Right renal pelvis (tissue), 4 donors: Measurements from ENCODE around the gene TRIOBP. TPM values are rescaled to one million over a fixed set of nuclear protein-coding genes. Genes with fewer than 3 reads are reported as not detected.

ENCODE experiments used
- DNase-seq, 4 donors: peaks; one replicate each; pipeline ENCODE4 v3.0.0-alpha.2; 2013; ENCODE audit warnings: low read depth in 4 of 4, low spot score in 3 of 4, missing footprints in 1 of 4
- polyA plus RNA-seq, 4 donors: library from polyadenylated mRNA; unstranded; fragments of 120-200 nt; gene quantifications; one replicate each; pipeline ENCODE4 v1.2.1, GENCODE V29; 2013; ENCODE audit not compliant: insufficient read length in 4 of 4

The TRIOBP gene
- polyA plus RNA-seq, 4 donors: 60.6 to 89.0 (median 64.1) TPM

DNA sequence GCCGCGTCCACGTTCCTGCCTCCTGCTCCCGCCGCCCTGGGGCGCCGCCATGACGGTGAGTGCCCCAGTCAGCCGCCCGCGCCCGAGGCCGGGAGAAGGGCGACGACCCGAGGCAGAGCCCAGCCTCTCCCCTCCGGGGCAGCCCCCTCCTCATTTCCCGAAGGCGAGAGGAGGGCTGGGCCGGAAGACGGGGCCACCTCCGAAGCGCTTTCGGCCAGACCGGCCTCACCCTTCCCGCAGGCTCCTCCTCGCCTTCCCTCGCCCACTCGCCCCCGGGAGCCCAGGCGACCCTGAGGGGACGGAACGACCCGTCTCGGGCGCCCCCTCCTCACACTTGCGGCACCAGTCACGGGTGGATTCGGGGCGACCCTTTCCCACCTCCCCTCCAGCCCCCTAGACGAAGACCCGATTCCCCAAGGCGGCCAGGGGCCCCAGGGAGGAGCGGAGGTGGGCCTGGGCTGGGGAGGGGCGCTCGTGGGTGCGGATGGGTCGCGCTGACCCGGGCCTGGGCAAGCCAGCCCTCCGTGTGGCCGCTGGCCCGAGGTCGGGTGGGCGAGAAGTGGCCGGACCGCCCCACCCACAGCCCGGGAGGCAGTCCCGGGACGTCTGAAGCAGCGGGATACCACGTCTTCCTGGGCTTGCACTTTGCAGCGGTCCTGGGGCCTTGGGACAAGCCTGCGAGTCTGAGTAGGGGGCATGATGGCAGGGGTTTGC lies 49.7 kb downstream of the TRIOBP start:
- DNase-seq: no peak

DNA sequence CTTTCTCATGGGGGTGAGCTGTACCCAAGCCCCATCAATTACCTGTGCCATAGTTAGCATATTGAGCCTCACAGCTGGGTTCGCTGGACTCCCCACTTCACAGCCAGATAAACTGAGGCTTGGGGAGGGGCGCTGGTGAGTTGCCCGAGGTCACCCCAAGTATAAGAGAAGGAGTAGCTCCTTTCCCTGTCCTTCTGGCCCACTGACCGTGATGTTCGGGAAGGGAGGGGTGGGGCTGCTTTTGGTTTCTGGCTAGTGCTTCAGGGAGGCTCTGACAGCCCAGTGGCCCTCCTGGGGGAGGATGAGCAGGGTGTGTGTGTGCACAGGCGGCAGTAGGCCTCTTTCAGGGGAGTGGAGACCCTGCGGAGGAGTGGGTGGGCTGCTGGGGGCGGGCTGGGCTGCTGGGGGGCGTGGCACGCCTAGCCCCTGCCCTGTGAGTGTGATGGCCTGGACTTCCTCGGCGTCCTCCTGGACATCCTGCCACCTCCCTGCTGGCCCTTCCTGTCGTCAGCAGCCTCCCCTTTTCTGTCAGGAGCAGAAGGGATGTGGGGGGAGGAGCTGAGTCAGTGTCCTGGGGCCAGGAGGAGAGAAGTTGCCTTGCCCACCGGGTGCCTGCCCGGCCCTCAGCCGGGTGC lies 50.3 kb downstream of the TRIOBP start:
- no peak for DNase-seq

DNA sequence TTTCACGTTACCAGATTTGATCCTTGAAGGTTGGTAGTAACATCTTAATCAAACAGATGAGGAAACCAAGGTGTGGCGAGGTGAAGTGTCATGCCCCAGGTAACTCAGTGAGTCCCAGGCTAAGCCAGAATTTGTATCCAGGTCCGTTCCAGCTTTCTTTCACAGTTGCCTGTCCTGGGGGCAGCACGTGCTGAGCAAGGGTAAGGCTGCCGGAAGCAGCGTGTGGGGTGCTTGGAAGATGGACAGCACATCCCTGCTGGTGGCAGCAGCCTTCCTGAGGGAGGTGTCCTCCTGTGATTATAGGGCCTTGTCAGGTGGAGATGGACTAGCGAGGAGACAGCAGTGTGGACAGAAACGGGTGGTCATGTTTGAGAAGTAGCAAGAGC lies 50.9 kb downstream of the TRIOBP start:
- DNase-seq: no peak

DNA sequence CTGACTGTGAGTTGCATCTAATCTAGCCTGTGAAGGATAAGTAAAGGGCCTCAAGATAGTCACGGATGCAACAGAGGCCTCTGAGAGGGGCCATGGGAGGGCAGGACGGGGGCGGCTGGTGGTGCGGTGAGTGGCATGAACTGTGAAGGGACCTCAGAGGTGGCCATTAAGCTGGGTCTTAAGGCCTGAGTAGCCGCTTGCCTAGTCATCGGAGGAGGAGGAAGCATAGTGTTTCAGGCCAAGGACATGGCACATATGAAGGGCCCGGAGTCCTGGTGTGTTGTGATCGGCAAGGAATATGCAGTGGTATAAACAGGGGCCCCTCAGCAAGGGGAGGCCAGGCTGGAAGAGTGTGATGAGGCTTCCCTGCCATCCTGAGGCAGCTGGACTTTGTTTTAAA lies 51.8 kb downstream of the TRIOBP start:
- no peak for DNase-seq

DNA sequence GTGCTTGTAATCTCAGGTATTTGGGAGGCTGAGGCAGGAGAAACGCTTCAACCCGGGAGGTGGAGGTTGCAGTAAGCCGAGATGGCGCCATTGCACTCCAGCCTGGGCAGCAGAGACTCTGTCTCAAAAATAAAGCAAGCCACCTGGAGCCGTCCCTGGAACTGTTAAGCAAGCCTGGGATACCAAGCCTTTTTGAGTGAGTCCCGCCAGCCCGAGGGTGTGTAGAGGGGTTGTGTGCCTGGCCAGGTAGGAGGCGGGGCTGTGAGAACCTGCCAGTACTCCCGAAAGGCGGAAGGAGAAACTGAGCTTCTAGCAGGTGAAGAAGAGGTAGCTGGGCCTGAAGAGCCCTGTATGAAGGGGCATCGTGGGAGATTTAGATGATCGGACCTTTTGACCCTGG lies 52.4 kb downstream of the TRIOBP start:
- no peak for DNase-seq

DNA sequence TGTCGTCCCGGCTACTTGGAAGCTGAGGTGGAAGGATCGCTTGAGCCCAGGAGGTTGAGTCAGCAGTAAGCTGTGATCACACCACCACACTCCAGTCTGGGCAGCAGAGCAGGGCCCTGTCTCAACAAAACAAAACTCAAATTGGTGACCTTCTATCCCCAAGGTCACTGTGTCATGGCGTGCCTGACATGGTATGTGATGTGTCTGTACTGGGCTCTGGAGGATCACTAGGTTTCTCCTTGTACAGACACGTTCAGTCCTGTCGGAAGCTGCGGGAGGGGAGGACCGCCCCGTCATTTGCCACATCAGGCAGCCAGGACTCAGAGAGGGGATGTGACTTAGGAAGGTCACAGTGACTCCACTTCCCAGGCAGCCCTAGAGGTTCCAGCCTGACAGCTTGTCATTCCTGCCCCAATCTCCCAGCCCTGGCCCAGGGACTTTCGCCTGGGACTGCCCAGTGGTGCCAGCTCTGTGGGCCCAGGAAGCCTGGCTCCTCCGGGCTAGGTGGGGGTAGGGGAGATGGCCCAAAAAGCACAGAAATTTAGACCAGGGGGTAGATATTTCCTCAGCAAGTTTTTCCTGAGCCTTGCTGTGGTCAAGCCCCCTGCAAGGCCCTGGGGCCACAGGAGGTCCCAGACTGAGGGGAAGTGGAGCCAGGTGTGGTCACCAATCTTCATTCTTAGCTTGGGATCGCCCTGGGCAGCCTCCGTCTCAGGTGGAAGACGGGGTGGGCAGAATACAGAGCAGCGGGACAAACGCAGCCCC lies 53.2 kb downstream of the TRIOBP start:
- DNase-seq: no peak

DNA sequence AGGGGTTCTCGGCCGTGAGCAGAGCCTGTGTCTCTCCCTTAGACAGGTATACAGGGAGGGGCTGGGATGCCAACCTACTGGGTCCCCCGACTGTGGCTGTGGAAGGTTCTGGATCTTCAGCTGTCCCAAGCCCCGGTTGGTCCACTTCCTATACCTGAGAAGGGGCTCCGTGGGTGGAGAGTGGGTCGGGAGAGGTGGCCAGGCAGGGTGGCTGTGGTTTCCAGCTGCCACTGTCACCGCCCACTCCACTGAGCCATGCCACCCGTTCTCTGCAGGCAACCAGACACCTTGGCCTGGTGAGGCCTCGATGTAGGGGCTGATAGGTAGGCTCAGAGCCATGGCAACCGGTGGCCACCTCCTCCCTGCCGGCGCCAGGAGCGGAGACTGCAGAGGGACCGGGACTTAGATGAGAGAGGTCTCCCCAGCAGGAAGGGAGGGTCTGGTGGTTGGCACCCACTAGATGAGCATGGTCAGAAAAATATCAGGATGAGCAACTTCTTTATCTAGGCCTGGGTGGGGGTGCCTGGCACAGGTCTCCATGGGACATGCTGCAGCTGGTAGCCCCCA lies 53.8 kb downstream of the TRIOBP start:
- DNase-seq: no peak

DNA sequence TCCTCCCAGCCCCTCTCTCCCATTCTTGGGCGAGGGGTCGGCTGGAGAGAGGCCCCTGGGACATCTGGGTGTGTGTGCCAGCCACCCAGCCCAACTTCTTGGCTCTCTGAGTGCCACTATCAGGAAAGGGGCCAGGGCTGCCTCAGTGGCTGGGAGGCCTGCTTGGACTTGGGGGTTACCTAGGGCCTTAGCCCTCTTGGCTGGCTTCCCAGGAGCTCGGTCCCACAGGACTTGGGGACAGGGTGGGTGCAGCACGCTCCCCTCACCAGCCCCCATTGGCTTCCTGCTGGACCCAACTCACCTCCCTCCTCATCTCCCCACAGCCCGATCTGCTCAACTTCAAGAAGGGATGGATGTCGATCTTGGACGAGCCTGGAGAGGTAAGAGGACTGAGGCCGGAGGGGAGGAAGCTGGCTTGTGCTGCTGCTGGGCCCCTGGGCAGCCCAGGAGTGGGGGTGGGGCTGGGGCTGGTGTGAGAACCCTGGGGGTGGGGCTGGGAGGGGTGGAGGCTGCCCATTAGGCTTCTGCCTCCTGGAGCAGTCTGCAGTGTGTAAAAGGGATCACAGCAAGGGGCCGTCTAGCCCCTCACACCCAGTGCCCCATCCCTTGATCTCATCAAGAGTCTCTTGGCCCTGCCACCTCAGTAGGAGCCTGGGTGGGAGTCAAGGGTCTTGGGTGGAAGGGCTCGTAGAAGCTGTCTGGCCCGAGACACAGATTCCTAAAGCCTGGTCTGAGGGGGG lies 54.8 kb downstream of the TRIOBP start:
- DNase-seq: no peak

DNA sequence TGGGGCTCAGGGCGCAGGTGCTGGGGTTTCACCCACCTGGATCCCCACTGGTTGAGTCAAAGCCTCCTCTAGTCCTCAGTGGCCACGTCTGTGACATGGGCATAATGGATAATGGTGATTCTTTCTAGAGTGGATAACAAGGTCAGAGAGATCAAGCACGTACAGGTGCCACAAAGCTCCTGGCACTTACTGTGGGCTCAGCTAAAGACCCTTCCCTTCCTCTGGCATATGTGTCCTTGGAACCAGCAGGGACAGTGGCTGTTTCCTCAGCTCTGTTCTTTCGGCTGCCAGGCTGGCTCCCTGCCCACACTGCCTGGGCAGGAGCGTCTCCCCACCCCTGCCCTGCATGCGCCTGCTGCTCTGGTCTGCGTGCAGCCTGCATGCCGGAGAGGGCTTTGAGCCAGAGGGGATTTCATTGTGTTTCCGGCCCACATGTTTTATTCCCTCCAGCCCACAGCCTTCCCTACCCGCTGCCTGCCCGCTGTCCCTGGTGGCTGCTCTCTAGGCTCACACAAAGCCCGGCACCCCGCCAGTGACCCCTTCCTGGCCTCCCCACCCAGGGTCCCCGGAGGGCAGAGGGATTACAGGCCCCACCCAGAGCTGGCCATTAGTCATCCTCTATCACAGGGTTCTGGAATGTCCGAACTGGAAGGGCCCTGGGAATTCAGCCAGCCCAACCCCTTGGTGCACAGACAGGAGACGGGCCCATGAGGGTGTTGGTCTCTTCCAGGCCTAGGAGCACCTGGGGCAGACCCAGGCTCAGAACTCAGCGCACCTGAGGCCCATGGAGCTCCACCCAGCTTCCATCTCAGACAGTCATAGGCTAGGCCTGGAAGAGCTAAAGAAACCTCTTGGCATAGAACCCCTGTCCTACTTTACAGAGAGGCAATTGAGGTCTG lies 55.6 kb downstream of the TRIOBP start:
- no peak for DNase-seq

DNA sequence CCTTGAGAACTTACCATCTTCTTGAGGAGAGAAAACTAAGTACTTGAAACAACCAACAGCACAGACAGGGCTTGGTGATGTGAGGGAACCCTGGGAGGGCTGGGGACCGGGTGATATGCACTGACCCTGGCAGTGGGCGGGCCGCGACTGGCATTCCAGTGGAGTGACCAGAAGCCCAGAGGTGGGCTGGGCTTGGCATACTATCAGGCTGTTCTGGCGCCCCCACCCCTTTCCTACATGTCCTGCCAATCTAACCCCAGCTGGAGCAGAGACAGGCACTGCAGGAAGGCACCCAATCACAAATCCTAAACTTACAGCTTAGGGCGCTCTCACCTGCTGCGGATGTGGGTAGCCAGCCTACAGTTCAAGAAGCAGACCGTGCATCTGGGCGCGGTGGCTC lies 56.9 kb downstream of the TRIOBP start:
- no peak for DNase-seq

DNA sequence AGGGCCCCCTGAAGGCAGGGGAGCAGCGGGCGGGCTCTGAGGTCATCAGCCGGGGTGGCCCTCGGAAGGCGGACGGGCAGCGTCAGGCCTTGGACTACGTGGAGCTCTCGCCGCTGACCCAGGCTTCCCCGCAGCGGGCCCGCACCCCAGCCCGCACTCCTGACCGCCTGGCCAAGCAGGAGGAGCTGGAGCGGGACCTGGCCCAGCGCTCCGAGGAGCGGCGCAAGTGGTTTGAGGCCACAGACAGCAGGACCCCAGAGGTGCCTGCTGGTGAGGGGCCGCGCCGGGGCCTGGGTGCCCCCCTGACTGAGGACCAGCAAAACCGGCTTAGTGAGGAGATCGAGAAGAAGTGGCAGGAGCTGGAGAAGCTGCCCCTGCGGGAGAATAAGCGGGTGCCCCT lies 60.8 kb downstream of the TRIOBP start:
- DNase-seq: no peak

DNA sequence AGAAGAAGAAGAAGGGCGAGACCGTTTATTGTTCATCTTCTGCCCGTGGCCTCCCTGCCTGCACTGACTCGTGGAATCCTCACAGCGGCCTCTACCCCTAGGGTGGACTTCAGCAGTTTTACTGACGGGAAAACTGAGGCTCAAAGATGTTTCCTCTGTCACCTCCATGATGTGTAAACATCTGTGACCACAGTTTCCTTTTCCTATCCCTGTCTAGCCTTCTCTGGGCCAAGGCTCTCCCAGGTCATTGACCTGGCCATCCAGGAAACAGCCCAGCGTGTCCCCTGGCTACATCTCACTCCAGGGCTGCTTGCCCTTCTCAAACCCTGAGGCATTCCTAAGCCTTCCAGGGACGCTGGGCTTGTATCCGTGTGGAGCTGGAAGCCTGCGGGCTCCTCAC lies 61.8 kb downstream of the TRIOBP start:
- DNase-seq: no peak

DNA sequence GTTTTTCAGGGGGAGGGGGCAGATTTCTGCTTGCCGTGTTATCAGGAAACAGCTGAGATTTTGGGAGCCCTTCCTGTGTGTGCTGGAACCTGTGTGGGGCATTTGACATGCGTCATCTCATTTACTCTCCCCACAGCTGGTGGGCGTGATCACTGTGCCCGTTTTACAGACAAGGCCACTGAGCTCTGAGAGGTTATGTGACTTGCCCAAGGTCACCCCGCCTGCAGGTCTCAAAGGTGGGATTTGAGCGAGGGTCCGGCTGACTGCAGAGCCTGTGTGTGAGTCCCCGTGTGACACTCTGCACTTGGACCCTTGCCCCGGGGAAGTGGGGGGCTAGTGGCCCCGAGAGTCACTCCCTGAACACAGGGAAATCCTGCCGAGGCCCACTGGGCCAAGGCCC lies 62.4 kb downstream of the TRIOBP start:
- no peak for DNase-seq

DNA sequence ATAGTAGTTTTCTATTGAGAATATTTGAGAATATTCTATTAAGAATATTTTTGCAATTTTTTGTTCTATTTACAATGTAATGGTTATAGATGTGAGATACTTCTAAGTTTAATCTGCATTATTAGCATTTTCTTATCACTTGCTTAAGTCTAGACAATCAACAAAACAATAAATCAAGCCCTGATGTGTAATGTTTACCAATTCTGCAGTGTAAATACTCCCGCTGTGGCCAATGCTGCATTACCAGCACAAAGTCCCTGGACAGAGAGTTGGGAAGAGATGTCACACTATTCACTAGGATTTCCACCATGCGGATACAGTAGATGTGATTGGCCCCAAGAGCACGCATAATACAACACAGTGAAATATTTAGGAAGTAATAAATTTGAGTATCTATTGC lies 63.3 kb downstream of the TRIOBP start:
- no peak for DNase-seq

DNA sequence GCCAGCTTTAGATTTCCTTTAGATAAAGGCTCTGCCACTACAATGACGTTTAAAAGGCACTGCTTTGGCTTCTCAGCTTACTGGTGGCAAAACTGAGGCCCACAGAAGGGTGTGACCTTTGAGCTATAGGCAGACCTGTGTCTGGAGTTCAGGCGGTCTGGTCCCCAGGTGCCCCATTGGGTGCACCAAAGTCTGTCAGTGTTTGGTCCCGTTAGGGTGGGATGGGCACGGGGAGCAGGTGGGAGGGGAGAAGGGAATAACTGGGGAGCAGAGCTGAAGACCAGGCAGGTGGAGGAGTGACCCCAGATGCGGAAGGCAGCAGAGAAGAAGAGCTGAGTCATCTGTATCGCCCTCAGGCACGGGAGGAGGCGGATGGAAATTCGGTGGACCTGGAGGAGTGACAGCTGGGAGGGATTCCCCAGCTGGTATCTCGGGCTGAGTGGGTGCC lies 65.6 kb downstream of the TRIOBP start:
- no peak for DNase-seq

DNA sequence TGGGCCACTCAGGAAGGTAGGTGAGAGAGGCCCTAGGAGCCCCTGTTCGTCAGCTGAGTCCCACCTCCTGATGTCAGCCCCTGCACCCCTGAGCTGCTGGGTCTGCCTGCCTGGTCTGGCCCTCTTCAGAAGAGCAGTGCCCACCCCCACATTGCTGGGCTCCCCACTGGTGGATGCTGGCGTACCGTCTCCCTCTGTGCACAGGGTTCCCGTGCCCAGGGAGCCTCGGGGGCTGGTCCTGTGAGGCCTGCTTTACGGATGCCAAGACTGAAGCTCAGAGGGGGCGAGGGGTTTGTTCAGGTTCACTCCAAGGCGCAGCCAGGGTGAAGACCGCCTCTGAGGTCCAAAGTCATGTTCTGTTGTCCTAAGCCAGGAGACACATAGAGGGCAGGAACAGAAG lies 66.2 kb downstream of the TRIOBP start:
- DNase-seq: no peak

DNA sequence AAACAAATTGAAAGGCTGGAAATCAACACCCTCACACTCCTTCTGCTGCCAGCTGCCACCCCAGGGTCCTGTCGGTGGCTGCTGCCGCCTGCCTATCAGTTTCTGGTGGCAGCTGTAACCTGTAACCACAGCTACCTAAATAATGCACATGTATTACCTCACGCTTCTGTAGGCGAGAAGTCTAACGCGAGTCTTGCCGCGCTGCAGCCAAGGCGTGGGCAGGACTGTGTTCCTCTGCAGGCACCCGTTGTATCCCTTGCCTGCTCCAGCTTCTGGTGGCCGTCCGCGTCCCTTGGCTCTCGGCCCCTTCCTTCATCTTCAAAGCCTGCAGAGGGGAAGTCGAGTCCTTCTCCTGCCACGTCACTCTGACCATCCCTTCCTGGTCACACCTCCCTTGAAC lies 66.8 kb downstream of the TRIOBP start:
- no peak for DNase-seq

DNA sequence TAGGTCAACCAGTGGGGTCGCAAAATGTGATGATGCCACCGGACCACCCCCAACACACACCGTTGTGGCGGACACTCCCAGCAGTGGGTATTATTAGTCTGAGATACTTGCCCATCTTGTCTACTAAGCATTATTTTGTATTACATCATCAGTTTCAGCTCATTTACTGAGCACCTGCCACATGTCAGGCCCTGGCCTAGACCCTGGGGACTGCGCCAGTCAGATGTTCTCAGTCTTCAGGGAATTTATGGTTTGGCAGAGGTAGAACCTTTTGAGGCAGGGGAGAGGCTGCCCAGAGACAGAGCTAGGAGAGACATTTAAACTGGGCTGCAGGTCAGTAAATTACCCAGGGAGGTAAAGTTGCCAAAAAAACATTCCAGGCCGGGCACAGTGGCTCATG lies 67.8 kb downstream of the TRIOBP start:
- DNase-seq: no peak

DNA sequence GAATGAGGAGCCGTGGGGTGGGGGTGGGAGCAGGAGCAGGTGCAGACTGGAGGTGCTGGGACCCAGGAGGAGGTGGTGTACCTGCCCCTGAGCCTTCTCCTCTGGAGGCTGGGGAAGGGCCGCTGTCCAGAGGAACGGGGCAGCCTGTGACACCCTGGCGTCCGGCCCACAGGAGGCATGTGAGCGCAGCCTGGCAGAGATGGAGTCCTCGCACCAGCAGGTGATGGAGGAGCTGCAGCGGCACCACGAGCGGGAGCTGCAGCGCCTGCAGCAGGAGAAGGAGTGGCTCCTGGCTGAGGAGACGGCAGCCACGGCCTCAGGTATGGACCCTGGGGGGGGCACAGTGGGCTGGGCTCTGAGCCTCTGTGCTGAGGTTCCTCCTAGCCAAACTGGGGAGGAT lies 68.7 kb downstream of the TRIOBP start:
- no peak for DNase-seq
